C4-2B (cell line): ENCODE measurements around the gene IL17D.

Experiments used
- CTCF ChIP-seq: fragments of 450-650 bp; conservative IDR thresholded peaks from 2 replicates; pipeline ENCODE4 v1.5.1; 2017; ENCODE audit warnings: mild to moderate bottlenecking
- ZFX ChIP-seq: fragments of 450-650 bp; IDR thresholded peaks from 2 replicates; pipeline ENCODE4 v1.6.1; 2017

GRCh38 chr13:20702915-20703779 lies at the start of gene IL17D:
- TF ChIP-seq CTCF, result no peak
- TF ChIP-seq ZFX, result no peak
